NCI-H510A (cell line): Measurements from ENCODE around the gene CSAG1.
"Not testable (repeated sequence)": the region's sequence is repeated elsewhere in the genome, so short reads cannot be mapped to it uniquely, and the experiment has no call there.

ENCODE experiments used
- DNase-seq: peaks from one replicate; lab custom pipeline; 2025; lab: John Stamatoyannopoulos, UW

CSAG1 gene

GRCh38 chrX:152697952-152698931 is 35.3 kb downstream of the CSAG1 start, which contains the start of gene MAGEA3:
Gene MAGEA3, plus strand, starts transcription at chrX:152698794. Its CDS starts 2,039 bp downstream, at chrX:152700833.
- not testable (repeated sequence) for DNase-seq

GRCh38 chrX:152681012-152681411 is 52.5 kb downstream of the CSAG1 start:
- not testable (repeated sequence) for DNase-seq
